HG03175 (cell line): Measurements from ENCODE around the gene SP5.
"Not testable (repeated sequence)": the region's sequence is repeated elsewhere in the genome, so short reads cannot be mapped to it uniquely, and the experiment has no call there.

Source experiments
- ATAC-seq: cut with Tn5 transposase; IDR thresholded peaks from one replicate; pipeline ENCODE4 v1.9.1; 2021; ENCODE audit warnings: mild to moderate bottlenecking, moderate library complexity; ENCODE audit not compliant: unreplicated experiment

The SP5 gene

GRCh38 chr2:170737406-170737805 lies 22.3 kb downstream of the SP5 start:
- ATAC-seq: no peak

- no peak for ATAC-seq
Measured at GRCh38 chr2:170737821-170738220, 22.7 kb downstream of the SP5 start.

- no peak for ATAC-seq
Measured at GRCh38 chr2:170739048-170739447, 23.9 kb downstream of the SP5 start.

- no peak for ATAC-seq
Measured at GRCh38 chr2:170739507-170740046, 24.4 kb downstream of the SP5 start.

- no peak for ATAC-seq
Measured at GRCh38 chr2:170740660-170741059, 25.5 kb downstream of the SP5 start.

GRCh38 chr2:170742000-170742399 lies 26.9 kb downstream of the SP5 start:
- ATAC-seq: no peak

GRCh38 chr2:170742896-170743529 lies 27.9 kb downstream of the SP5 start:
- ATAC-seq: no peak

- ATAC-seq: no peak
Measured at GRCh38 chr2:170743530-170744239, 28.5 kb downstream of the SP5 start.

- ATAC-seq: no peak
Measured at GRCh38 chr2:170744248-170745002, 29.3 kb downstream of the SP5 start.

GRCh38 chr2:170745305-170745704 lies 30.2 kb downstream of the SP5 start:
- no peak for ATAC-seq

GRCh38 chr2:170747921-170748320 lies 32.8 kb downstream of the SP5 start:
- ATAC-seq: no peak

GRCh38 chr2:170751555-170751954 lies 36.4 kb downstream of the SP5 start:
- not testable (repeated sequence) for ATAC-seq

- ATAC-seq: no peak
Measured at GRCh38 chr2:170761572-170761971, 46.4 kb downstream of the SP5 start.

GRCh38 chr2:170762760-170763159 lies 47.6 kb downstream of the SP5 start:
- ATAC-seq: no peak

- no peak for ATAC-seq
Measured at GRCh38 chr2:170763232-170763631, 48.1 kb downstream of the SP5 start.

- no peak for ATAC-seq
Measured at GRCh38 chr2:170764880-170765261, 49.7 kb downstream of the SP5 start.

- no peak for ATAC-seq
Measured at GRCh38 chr2:170766693-170767092, 51.6 kb downstream of the SP5 start.
